Hepatocyte (in vitro differentiated cells): ENCODE results near the gene APBB3. TPM values are rescaled to one million over a fixed set of nuclear protein-coding genes. Genes with fewer than 3 reads are reported as not detected.

Experiments used
- DNase-seq: peaks from one replicate; pipeline ENCODE4 v3.0.0-alpha.2; 2016; ENCODE audit warnings: low spot score
- H2AFZ ChIP-seq: fragments of 200-600 bp; sonication (generic); 2 replicates; pipeline ENCODE4 v1.6.0; 2016; ENCODE audit warnings: antibody characterized with exemption, mild to moderate bottlenecking
- H3K27ac ChIP-seq: fragments of 200-600 bp; sonication (generic); 2 replicates; pipeline ENCODE4 v1.5.1; 2016; ENCODE audit warnings: mild to moderate bottlenecking
- H3K27me3 ChIP-seq: fragments of 200-600 bp; sonication (generic); 2 replicates; pipeline ENCODE4 v1.6.1; 2016
- H3K36me3 ChIP-seq: fragments of 200-600 bp; sonication (generic); replicated peaks from 2 replicates; pipeline ENCODE4 v1.5.1; 2016; ENCODE audit warnings: low read depth; ENCODE audit not compliant: insufficient read depth
- H3K4me1 ChIP-seq: fragments of 200-600 bp; sonication (generic); 2 replicates; pipeline ENCODE4 v1.5.1; 2016; ENCODE audit warnings: mild to moderate bottlenecking, moderate library complexity; ENCODE audit not compliant: insufficient read depth
- H3K4me2 ChIP-seq: fragments of 200-600 bp; sonication (generic); 2 replicates; pipeline ENCODE4 v1.6.0; 2016
- H3K4me3 ChIP-seq: fragments of 200-600 bp; sonication (generic); 2 replicates; pipeline ENCODE4 v1.5.1; 2016; ENCODE audit warnings: mild to moderate bottlenecking
- H3K79me2 ChIP-seq: fragments of 200-600 bp; sonication (generic); 2 replicates; pipeline ENCODE4 v1.6.0; 2017; ENCODE audit warnings: mild to moderate bottlenecking
- H3K9me2 ChIP-seq: fragments of 200-600 bp; sonication (generic); replicated peaks from 2 replicates; pipeline ENCODE4 v1.6.0; 2017; ENCODE audit warnings: mild to moderate bottlenecking; ENCODE audit not compliant: insufficient read depth
- H3K9me3 ChIP-seq: fragments of 200-600 bp; sonication (generic); 2 replicates; pipeline ENCODE4 v1.5.1; 2016; ENCODE audit warnings: low read depth, mild to moderate bottlenecking
- H4K20me1 ChIP-seq: fragments of 200-600 bp; sonication (generic); 2 replicates; pipeline ENCODE4 v1.6.0; 2016; ENCODE audit warnings: mild to moderate bottlenecking; ENCODE audit not compliant: insufficient read depth, poor library complexity, severe bottlenecking
- EZH2 ChIP-seq: fragments of 200-600 bp; sonication (generic); IDR thresholded peaks from 2 replicates; pipeline ENCODE4 v1.6.1; 2016; ENCODE audit warnings: antibody characterized with exemption, mild to moderate bottlenecking, borderline replicate concordance
- EZH2phosphoT487 ChIP-seq: fragments of 200-600 bp; sonication (generic); IDR thresholded peaks from one replicate; pipeline ENCODE4 v1.6.1; 2018; ENCODE audit warnings: antibody characterized with exemption, mild to moderate bottlenecking, low read depth, moderate library complexity; ENCODE audit not compliant: unreplicated experiment, severe bottlenecking
- WGBS: methylation state at CpG from one replicate; pipeline ENCODE4 v1.1.6; 2016; ENCODE audit warnings: low lambda C conversion rate; ENCODE audit errors: missing lambda C conversion rate; 5-methylcytosine and 5-hydroxymethylcytosine counted together
- polyA plus RNA-seq: library from polyadenylated mRNA; unstranded; fragments of >200 nt; fragmentation: Nextera tagmentation; extraction: Ambion mirVana; gene quantifications from 2 replicates; pipeline ENCODE4 v1.2.1, GENCODE V29; 2016
- total RNA-seq: library from RNA; depleted of rRNA; stranded (reverse); fragments of >200 nt; gene quantifications from 2 replicates; pipeline ENCODE4 v1.2.3, GENCODE V29; 2014
- TF ChIP-seq, protein P1 (sequence below): fragments of 200-600 bp; sonication (generic); IDR thresholded peaks from 2 replicates; pipeline ENCODE4 v1.5.1; 2016; ENCODE audit warnings: antibody characterized with exemption, mild to moderate bottlenecking; ENCODE audit not compliant: poor library complexity

The APBB3 gene
- total and polyA plus RNA-seq, 2 experiments from 2014 or later: 19.5 to 41.5 TPM

DNA sequence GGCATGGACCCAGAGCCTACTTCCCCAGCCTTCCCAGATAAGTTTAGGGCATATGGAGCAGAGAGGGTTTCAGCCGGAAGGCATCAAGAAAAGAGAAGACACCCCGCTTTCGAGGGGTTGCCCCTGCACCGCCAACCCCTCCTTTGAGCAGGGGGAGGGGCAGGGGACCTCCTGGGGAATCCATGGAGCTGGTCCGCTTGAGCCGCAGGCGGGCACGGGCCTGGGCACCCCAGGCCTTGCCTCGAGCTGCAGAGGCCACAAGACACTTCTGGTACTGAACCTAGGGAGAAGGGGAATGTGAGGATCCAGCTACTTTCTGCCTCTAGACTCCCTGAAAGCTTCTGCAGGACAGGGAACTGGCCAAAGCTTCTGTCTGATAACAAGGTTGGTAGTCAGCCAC is 5.9 kb downstream of the APBB3 start:
- Histone ChIP-seq H3K79me2 (peaks cover 45% of the 10 kb centered on the region), H3K4me3 (no peak overlapping the region), H2AFZ (no peak overlapping the region), H3K36me3 (no peaks in the 10 kb centered on the region), H3K9me3 (no peaks in the 10 kb centered on the region), H4K20me1 (peaks cover 5% of the 10 kb centered on the region), H3K4me1 (peaks cover 12% of the 10 kb centered on the region), H3K4me2 (no peak overlapping the region), H3K27me3 (no peaks in the 10 kb centered on the region), H3K9me2 (no peaks in the 10 kb centered on the region), H3K27ac (peak overlapping the region; percentile 95)
- WGBS: 98% methylated on average over 9 of the region's 9 CpGs
- no peak for DNase-seq
- TF ChIP-seq EZH2phosphoT487: no peak
- no peak for TF ChIP-seq EZH2
- TF ChIP-seq, protein P1, sequence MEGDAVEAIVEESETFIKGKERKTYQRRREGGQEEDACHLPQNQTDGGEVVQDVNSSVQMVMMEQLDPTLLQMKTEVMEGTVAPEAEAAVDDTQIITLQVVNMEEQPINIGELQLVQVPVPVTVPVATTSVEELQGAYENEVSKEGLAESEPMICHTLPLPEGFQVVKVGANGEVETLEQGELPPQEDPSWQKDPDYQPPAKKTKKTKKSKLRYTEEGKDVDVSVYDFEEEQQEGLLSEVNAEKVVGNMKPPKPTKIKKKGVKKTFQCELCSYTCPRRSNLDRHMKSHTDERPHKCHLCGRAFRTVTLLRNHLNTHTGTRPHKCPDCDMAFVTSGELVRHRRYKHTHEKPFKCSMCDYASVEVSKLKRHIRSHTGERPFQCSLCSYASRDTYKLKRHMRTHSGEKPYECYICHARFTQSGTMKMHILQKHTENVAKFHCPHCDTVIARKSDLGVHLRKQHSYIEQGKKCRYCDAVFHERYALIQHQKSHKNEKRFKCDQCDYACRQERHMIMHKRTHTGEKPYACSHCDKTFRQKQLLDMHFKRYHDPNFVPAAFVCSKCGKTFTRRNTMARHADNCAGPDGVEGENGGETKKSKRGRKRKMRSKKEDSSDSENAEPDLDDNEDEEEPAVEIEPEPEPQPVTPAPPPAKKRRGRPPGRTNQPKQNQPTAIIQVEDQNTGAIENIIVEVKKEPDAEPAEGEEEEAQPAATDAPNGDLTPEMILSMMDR: no peak

DNA sequence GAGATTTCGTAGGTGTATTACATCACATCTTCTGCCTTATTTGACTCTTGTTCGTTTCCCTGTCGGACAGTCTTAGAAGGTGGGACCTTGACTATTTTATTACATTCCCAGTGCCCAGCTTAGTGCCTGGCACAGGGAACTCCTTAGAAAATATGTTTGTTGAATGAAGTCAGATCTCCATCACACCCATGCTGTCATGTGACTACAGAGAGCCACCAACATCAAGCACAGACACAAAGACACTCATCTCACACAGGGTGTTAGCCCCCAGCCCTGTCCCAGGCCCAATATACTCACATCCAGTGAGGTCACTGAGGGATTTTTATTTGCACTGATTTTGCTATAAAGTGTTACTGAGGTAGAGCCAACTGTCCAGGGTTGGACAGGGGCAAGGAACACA is 6.4 kb downstream of the APBB3 start:
- WGBS: 91% methylated on average over 3 of the region's 3 CpGs
- Histone ChIP-seq H4K20me1 (peaks cover 5% of the 10 kb centered on the region), H3K36me3 (no peaks in the 10 kb centered on the region), H3K27ac (peak overlapping the region; percentile 95), H3K27me3 (no peaks in the 10 kb centered on the region), H2AFZ (peak overlapping the region; percentile 78), H3K9me2 (no peaks in the 10 kb centered on the region), H3K79me2 (peaks cover 45% of the 10 kb centered on the region), H3K4me2 (peak overlapping the region; percentile 80), H3K4me3 (no peak overlapping the region), H3K4me1 (peaks cover 12% of the 10 kb centered on the region), H3K9me3 (no peaks in the 10 kb centered on the region)
- TF ChIP-seq, protein P1: no peak
- TF ChIP-seq EZH2: no peak
- TF ChIP-seq EZH2phosphoT487: no peak
- DNase-seq: no peak

DNA sequence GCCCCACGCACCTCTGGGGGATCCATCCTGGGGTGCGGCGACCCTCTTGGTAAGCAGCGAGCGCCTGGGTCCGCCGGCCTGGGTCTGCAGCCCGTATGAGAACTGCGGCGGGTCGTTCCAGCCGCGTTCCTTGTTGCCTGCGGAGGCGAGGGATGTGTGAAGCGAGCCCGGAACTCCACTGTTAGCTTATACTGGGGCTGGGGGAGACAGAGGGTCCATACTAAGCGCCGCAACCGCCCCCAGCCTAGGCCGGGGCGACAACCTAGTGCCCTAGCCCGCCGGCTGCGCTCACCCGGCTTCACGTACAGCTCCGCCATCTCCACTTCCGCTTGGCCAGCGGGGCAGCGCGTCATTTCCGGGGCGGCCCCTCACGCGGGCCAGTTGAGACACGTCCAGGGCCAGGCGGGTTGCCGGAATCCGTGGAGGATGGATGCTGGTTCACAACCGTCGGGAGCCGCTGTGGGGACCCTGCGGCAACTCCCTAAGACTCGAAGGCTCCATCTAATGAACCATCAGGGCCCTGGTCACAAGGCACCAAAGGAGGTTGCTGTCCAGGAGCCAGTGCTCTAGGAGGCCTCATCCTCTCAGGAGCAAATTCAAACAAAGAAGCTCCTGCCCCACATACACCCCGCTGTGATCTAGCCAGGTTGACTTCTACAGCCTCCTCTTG is 7.1 kb downstream of the APBB3 start, which contains the start of gene SRA1:
TSS of gene SRA1 (minus strand) at position 338 of the 670 bp plus-strand sequence. CDS start at position 317, 21 bp downstream.
- Histone ChIP-seq H3K36me3 (no peaks in the 10 kb centered on the region), H3K79me2 (peaks cover 47% of the 10 kb centered on the region), H3K27ac (peak within 1 kb of the TSS; percentile 95), H3K9me2 (no peaks in the 10 kb centered on the region), H4K20me1 (peaks cover 5% of the 10 kb centered on the region), H3K9me3 (no peaks in the 10 kb centered on the region), H3K4me3 (peak within 1 kb of the TSS; percentile 92), H3K4me2 (peak within 1 kb of the TSS; percentile 80), H2AFZ (peak within 1 kb of the TSS; percentile 78), H3K4me1 (peaks cover 12% of the 10 kb centered on the region), H3K27me3 (no peaks in the 10 kb centered on the region)
- DNase-seq: peak; percentile 95
- WGBS: under 1% methylated on average over 33 of the region's 46 CpGs
- no peak for TF ChIP-seq EZH2phosphoT487

DNA sequence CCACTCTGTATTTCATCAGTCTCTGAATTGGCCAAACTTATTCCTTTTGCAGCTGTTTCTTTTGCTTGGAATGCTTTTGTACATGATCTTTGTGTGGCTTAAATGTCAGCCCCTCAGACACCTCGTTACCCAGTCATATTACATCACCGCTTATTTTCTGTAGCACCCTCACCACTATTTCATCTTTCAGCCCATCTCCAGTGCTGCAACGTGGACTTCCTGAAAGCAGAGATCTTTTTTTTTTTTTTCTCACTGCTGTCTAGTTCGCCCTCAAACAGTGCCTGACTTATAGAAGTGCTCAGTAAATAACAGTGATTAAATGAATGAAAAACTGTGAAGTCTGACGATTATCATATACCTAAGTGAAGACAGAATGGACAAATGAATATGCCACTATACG is 8.0 kb downstream of the APBB3 start:
- Histone ChIP-seq H3K9me2 (no peaks in the 10 kb centered on the region), H3K4me3 (peak overlapping the region; percentile 92), H3K9me3 (no peaks in the 10 kb centered on the region), H4K20me1 (peaks cover 5% of the 10 kb centered on the region), H3K36me3 (no peaks in the 10 kb centered on the region), H3K4me2 (peak overlapping the region; percentile 80), H3K27ac (peak overlapping the region; percentile 95), H3K79me2 (peaks cover 48% of the 10 kb centered on the region), H3K4me1 (peaks cover 12% of the 10 kb centered on the region), H2AFZ (no peak overlapping the region), H3K27me3 (no peaks in the 10 kb centered on the region)
- TF ChIP-seq EZH2 (no peak), EZH2phosphoT487 (no peak)
- TF ChIP-seq, protein P1: no peak
- no peak for DNase-seq
- 6% methylated on average over 6 of the region's 6 CpGs for WGBS
